Osteoblast (primary cell): ENCODE measurements around the gene BIRC6. TPM values are rescaled to one million over a fixed set of nuclear protein-coding genes. Genes with fewer than 3 reads are reported as not detected.

Experiments used
- DNase-seq: peaks from one replicate; pipeline ENCODE4 v3.0.0; 2011; ENCODE audit warnings: low spot score, mixed read lengths; ENCODE audit not compliant: insufficient read length; ENCODE audit errors: missing footprints
- H2AFZ ChIP-seq: 2 replicates; pipeline ENCODE4 v1.6.0; 2011; ENCODE audit warnings: mild to moderate bottlenecking, low read length
- H3K27ac ChIP-seq: 2 replicates; pipeline ENCODE4 v1.5.1; 2011; ENCODE audit warnings: mild to moderate bottlenecking, low read depth, low read length, moderate library complexity
- H3K27me3 ChIP-seq: 2 replicates; pipeline ENCODE4 v1.6.0; 2012; ENCODE audit warnings: mild to moderate bottlenecking, control low read depth, inconsistent platforms, low read length, moderate library complexity; ENCODE audit not compliant: insufficient read depth
- H3K36me3 ChIP-seq: 2 replicates; pipeline ENCODE4 v1.5.1; 2011; ENCODE audit warnings: mild to moderate bottlenecking, low read length, control low read depth, moderate library complexity; ENCODE audit not compliant: insufficient read depth
- H3K4me1 ChIP-seq: 2 replicates; pipeline ENCODE4 v1.5.1; 2011; ENCODE audit warnings: mild to moderate bottlenecking, low read length, control low read depth, moderate library complexity; ENCODE audit not compliant: insufficient read depth
- H3K4me2 ChIP-seq: 2 replicates; pipeline ENCODE4 v1.6.0; 2011; ENCODE audit warnings: mild to moderate bottlenecking, low read length; ENCODE audit not compliant: insufficient read depth
- H3K4me3 ChIP-seq: fragments of 200-600 bp; sonication (generic); 3 replicates; pipeline ENCODE4 v1.5.1; 2012; ENCODE audit warnings: mild to moderate bottlenecking, low read length, inconsistent platforms; ENCODE audit not compliant: insufficient read depth
- H3K79me2 ChIP-seq: 2 replicates; pipeline ENCODE4 v1.6.0; 2012; ENCODE audit warnings: mild to moderate bottlenecking, low read length, control low read depth, inconsistent platforms; ENCODE audit not compliant: insufficient read depth
- H3K9me3 ChIP-seq: 2 replicates; pipeline ENCODE4 v1.5.1; 2011; ENCODE audit warnings: low read depth, low read length, control low read depth
- H4K20me1 ChIP-seq: 2 replicates; pipeline ENCODE4 v1.6.0; 2012; ENCODE audit warnings: mild to moderate bottlenecking, low read length, control low read depth; ENCODE audit not compliant: insufficient read depth
- total RNA-seq: library from RNA; depleted of rRNA; stranded (reverse); fragments of >200 nt; gene quantifications from 2 replicates; pipeline ENCODE4 v1.2.3, GENCODE V29; 2012
- TF ChIP-seq, protein P1 (sequence below): IDR thresholded peaks from 2 replicates; pipeline ENCODE4 v1.5.1; 2011; ENCODE audit warnings: mild to moderate bottlenecking, low read depth, low read length, moderate library complexity; ENCODE audit errors: extremely low read depth

BIRC6 gene
- total RNA-seq, 1 donor, result 144 TPM

DNA sequence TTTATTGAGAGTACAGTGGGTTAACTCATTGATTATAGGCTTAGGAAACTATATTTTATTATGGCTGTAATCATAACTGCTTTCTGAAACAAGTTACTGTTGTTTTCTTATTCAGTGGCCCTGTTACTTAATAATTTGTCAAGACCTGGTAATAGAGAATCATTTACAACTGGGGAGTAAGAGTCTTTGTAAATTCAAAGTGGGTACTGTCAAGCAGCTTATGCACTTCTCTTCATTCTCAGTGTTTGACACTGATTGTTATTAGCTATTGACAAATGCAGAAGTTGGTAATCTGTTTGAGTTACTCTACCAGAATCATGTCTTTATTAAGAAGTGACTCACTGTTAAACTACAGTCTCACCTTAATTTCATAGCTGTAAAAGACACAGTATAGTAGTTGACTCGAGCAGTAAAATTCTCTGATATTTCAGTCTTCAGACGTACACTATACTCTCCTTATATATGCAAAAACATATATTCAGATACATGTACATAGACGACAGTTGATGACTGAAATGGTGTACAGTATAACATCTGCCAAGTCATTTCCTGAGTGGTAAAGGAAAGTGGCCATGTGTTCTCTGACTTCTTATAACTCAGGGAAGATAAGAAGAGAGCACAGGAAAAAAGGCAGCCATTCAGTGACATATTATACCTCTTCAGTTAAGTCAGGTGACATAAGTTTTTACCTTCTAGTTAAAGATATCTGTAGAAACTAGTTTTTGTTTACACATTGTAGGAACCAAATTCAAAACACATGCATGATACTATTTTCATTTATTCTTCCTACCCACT is 235.0 kb downstream of the BIRC6 start:
- Histone ChIP-seq H2AFZ (no peak overlapping the region), H3K9me3 (no peaks in the 10 kb centered on the region), H3K4me2 (no peak overlapping the region), H3K79me2 (no peaks in the 10 kb centered on the region), H3K36me3 (peaks cover 3% of the 10 kb centered on the region), H3K27me3 (no peaks in the 10 kb centered on the region), H3K27ac (no peak overlapping the region), H4K20me1 (no peaks in the 10 kb centered on the region), H3K4me1 (no peaks in the 10 kb centered on the region), H3K4me3 (no peak overlapping the region)
- TF ChIP-seq, protein P1, sequence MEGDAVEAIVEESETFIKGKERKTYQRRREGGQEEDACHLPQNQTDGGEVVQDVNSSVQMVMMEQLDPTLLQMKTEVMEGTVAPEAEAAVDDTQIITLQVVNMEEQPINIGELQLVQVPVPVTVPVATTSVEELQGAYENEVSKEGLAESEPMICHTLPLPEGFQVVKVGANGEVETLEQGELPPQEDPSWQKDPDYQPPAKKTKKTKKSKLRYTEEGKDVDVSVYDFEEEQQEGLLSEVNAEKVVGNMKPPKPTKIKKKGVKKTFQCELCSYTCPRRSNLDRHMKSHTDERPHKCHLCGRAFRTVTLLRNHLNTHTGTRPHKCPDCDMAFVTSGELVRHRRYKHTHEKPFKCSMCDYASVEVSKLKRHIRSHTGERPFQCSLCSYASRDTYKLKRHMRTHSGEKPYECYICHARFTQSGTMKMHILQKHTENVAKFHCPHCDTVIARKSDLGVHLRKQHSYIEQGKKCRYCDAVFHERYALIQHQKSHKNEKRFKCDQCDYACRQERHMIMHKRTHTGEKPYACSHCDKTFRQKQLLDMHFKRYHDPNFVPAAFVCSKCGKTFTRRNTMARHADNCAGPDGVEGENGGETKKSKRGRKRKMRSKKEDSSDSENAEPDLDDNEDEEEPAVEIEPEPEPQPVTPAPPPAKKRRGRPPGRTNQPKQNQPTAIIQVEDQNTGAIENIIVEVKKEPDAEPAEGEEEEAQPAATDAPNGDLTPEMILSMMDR, result no peak
- DNase-seq, result no peak

DNA sequence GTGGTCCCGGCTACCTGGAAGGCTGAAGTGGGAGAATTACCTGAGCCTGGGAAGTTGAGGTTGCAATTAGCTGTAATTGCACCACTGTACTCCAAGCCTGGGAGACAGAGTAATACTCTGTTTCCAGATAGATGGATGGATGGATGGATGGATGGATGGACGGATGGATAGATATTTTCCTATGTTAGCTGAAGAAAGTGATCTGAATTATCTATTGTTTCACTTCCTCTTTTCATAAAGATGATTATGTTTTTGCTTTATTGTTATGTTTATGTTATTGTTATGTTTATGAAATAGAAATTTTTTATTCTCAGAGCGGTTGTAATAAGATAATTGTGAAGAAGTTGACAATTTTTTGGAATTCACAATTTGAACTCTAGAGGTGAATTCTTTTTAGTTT is 237.8 kb downstream of the BIRC6 start:
- Histone ChIP-seq H3K4me1 (no peaks in the 10 kb centered on the region), H3K36me3 (peaks cover 13% of the 10 kb centered on the region), H3K79me2 (no peaks in the 10 kb centered on the region), H4K20me1 (no peaks in the 10 kb centered on the region), H3K4me2 (no peak overlapping the region), H3K27me3 (no peaks in the 10 kb centered on the region), H2AFZ (no peak overlapping the region), H3K4me3 (no peak overlapping the region), H3K9me3 (no peaks in the 10 kb centered on the region), H3K27ac (no peak overlapping the region)
- no peak for DNase-seq
- TF ChIP-seq, protein P1, result no peak

DNA sequence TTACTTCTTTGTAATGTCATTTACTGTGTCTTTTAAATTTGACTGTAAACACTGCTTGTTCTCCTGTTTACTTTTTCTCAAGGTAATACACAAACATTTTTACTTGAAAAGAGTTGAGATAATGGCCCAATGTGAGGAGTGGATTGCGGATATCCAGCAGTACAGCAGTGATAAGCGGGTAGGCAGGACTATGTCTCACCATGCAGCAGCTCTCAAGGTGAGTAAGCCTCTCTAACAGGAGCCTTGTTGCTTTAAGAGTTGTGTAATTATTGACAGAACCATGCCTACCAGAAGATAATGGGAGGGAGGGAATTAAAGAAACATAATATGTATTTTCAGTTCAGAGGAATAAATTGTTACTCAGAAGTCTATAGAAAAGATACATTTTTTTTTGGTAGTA is 254.5 kb downstream of the BIRC6 start:
- Histone ChIP-seq H3K4me3 (no peak overlapping the region), H3K79me2 (peaks cover 2% of the 10 kb centered on the region), H3K27me3 (no peaks in the 10 kb centered on the region), H3K9me3 (no peaks in the 10 kb centered on the region), H3K36me3 (peaks cover 43% of the 10 kb centered on the region), H3K4me2 (no peak overlapping the region), H4K20me1 (no peaks in the 10 kb centered on the region), H3K27ac (no peak overlapping the region), H2AFZ (no peak overlapping the region), H3K4me1 (no peaks in the 10 kb centered on the region)
- TF ChIP-seq, protein P1, result no peak
- DNase-seq, result no peak

DNA sequence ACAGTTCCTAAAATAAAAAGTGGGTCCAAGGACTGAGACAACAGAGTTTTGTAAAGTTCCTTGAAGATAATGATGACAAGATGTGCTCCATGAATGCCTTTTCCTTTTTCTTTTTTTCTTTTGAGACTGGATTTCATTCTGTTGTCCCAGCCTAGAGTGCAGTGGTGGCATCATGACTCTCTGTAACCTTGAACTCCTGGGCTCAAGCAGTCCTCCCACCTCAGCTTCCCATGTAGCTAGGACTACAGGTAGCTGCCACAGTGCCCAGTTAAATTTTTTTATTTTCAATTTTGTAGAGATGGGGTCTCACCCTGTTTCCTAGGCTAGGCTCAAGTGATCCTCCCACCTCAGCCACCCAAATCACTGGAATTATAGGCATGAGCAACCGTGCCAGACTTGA is 254.9 kb downstream of the BIRC6 start:
- DNase-seq, result no peak
- H3K4me1 ChIP-seq, result no peaks in the 10 kb centered on the region
- no peak overlapping the region for H3K27ac ChIP-seq
- H3K4me3 ChIP-seq, result no peak overlapping the region
- H2AFZ ChIP-seq, result no peak overlapping the region
- peaks cover 45% of the 10 kb centered on the region for H3K36me3 ChIP-seq
- H4K20me1 ChIP-seq, result no peaks in the 10 kb centered on the region
- TF ChIP-seq, protein P1, result no peak
- no peaks in the 10 kb centered on the region for H3K27me3 ChIP-seq
- H3K9me3 ChIP-seq, result no peaks in the 10 kb centered on the region
- no peak overlapping the region for H3K4me2 ChIP-seq
- H3K79me2 ChIP-seq, result peaks cover 2% of the 10 kb centered on the region
